GM20431 (cell line): ENCODE results near the gene ZFYVE1.
"Not testable (repeated sequence)": the region's sequence is repeated elsewhere in the genome, so short reads cannot be mapped to it uniquely, and the experiment has no call there.

Source experiments
- in situ Hi-C: fragments of 300-500 bp; cut with MseI, MboI; formaldehyde crosslinking; loops from one replicate; pipeline ENCODE4 v1.15.0; 2020; ENCODE audit warnings: low sequenced_read_pairs; ENCODE audit not compliant: unreplicated experiment

The ZFYVE1 gene

GRCh38 chr14:73026845-73027542 is at the start of gene ZFYVE1:
Gene ZFYVE1 (minus strand): TSS chr14:73027106. CDS start chr14:73024508, 2,598 bp downstream.
- in situ Hi-C loops, result no loop called here

GRCh38 chr14:73069585-73069984 is 42.7 kb upstream of the ZFYVE1 start:
- in situ Hi-C loops, result no loop called here

GRCh38 chr14:73058922-73059673 is 32.2 kb upstream of the ZFYVE1 start:
- in situ Hi-C loops, result no loop called here

- in situ Hi-C loops, result no loop called here
These were observed 31.5 kb upstream of the ZFYVE1 start, which contains the start of gene RBM25 for GRCh38 chr14:73058224-73058921. Gene RBM25 (plus strand): TSS chr14:73058534. CDS start chr14:73071642, 13,108 bp downstream.

GRCh38 chr14:73057944-73058223 is 31.0 kb upstream of the ZFYVE1 start:
- in situ Hi-C loops, result no loop called here

- in situ Hi-C loops, result no loop called here
These were observed 28.3 kb upstream of the ZFYVE1 start for GRCh38 chr14:73055251-73055650.

GRCh38 chr14:73049428-73049827 is 22.5 kb upstream of the ZFYVE1 start:
- in situ Hi-C loops, result no loop called here

GRCh38 chr14:73047808-73048207 is 20.9 kb upstream of the ZFYVE1 start:
- in situ Hi-C loops, result no loop called here

GRCh38 chr14:73036706-73037450 is 10.0 kb upstream of the ZFYVE1 start:
- in situ Hi-C loops, result not testable (repeated sequence)

GRCh38 chr14:73027984-73028383 is 1.1 kb upstream of the ZFYVE1 start:
- in situ Hi-C loops, result no loop called here

- in situ Hi-C loops, result no loop called here
These were observed 640 bp upstream of the ZFYVE1 start for GRCh38 chr14:73027546-73027945.

GRCh38 chr14:73026243-73026844 is 562 bp downstream of the ZFYVE1 start:
- in situ Hi-C loops, result no loop called here

- in situ Hi-C loops, result no loop called here
These were observed 1.4 kb downstream of the ZFYVE1 start for GRCh38 chr14:73025544-73025943.

- in situ Hi-C loops, result no loop called here
These were observed 4.9 kb downstream of the ZFYVE1 start for GRCh38 chr14:73022051-73022450.

- in situ Hi-C loops, result not testable (repeated sequence)
These were observed 10.9 kb downstream of the ZFYVE1 start for GRCh38 chr14:73016011-73016410.

GRCh38 chr14:73015552-73015951 is 11.4 kb downstream of the ZFYVE1 start:
- in situ Hi-C loops, result not testable (repeated sequence)

GRCh38 chr14:73014105-73014504 is 12.8 kb downstream of the ZFYVE1 start:
- in situ Hi-C loops, result no loop called here

- in situ Hi-C loops, result not testable (repeated sequence)
These were observed 15.7 kb downstream of the ZFYVE1 start for GRCh38 chr14:73011189-73011588.

- in situ Hi-C loops, result no loop called here
These were observed 18.4 kb downstream of the ZFYVE1 start for GRCh38 chr14:73008501-73008900.

- in situ Hi-C loops, result no loop called here
These were observed 19.1 kb downstream of the ZFYVE1 start for GRCh38 chr14:73007835-73008234.
